ENCODE data around the gene PGGHG.
"Not testable (repeated sequence)": the region's sequence is repeated elsewhere in the genome, so short reads cannot be mapped to it uniquely, and the experiment has no call there.

The PGGHG gene

GRCh38 chr11:297586-298405, 8.9 kb downstream of the PGGHG start:
- DNase-seq, result peak in 1 of 2 donors; percentile 62

GRCh38 chr11:298406-299065, 9.6 kb downstream of the PGGHG start:
- no peak for DNase-seq

GRCh38 chr11:299081-299891, 10.4 kb downstream of the PGGHG start, which contains the start of gene IFITM5:
IFITM5 (minus strand) TSS chr11:299526; CDS start chr11:299490, 36 bp downstream.
- DNase-seq, result no peak

- DNase-seq, result no peak
Observed at GRCh38 chr11:299951-300735, 11.2 kb downstream of the PGGHG start.

- no peak for DNase-seq
Observed at GRCh38 chr11:303363-303762, 14.4 kb downstream of the PGGHG start.

GRCh38 chr11:304061-304506, 15.2 kb downstream of the PGGHG start:
- DNase-seq, result no peak

- peak; percentile 69 to 81 for DNase-seq
Observed at GRCh38 chr11:304915-305843, 16.3 kb downstream of the PGGHG start.

GRCh38 chr11:305844-306211, 16.9 kb downstream of the PGGHG start:
- no peak for DNase-seq

GRCh38 chr11:306645-307371, 17.9 kb downstream of the PGGHG start:
- no peak for DNase-seq

GRCh38 chr11:307766-308708, 19.1 kb downstream of the PGGHG start, which contains the start of gene IFITM2:
IFITM2 (plus strand) TSS chr11:307816; CDS start chr11:308193, 377 bp downstream.
- peak; percentile 73 to 76 for DNase-seq

- peak in 1 of 2 donors; percentile 68 for DNase-seq
Observed at GRCh38 chr11:308740-309665, 20.1 kb downstream of the PGGHG start.

- not testable (repeated sequence) for DNase-seq
Observed at GRCh38 chr11:309979-310572, 21.1 kb downstream of the PGGHG start.

- DNase-seq, result not testable (repeated sequence)
Observed at GRCh38 chr11:311013-311748, 22.3 kb downstream of the PGGHG start.

GRCh38 chr11:312092-312816, 23.3 kb downstream of the PGGHG start:
- peak in 1 of 2 donors; percentile 70 for DNase-seq

GRCh38 chr11:313304-313786, 24.4 kb downstream of the PGGHG start:
- no peak for DNase-seq
